T-helper 17 cell (primary cell): ENCODE results near the gene ADARB2. TPM values are rescaled to one million over a fixed set of nuclear protein-coding genes. Genes with fewer than 3 reads are reported as not detected.

Experiments
- ATAC-seq: fragments of 150-1000 bp; cut with Tn5 transposase; 2 replicates; pipeline ENCODE4 v1.10.0; 2021; ENCODE audit warnings: mild to moderate bottlenecking, moderate library complexity
- DNase-seq, 3 donors: peaks; one replicate each; pipeline versions ENCODE4 v3.0.0 to v3.0.0-alpha.2; 2020 to 2021
- H3K9me3 ChIP-seq: one replicate; pipeline ENCODE4 v1.7.0; 2013; ENCODE audit warnings: low read length, mild to moderate bottlenecking; ENCODE audit not compliant: control insufficient read depth, poor library complexity, severe bottlenecking
- H3K27ac Mint-ChIP-seq: one replicate; pipeline ENCODE4 v1.8.0; 2022; ENCODE audit warnings: mild to moderate bottlenecking, moderate library complexity, mixed read lengths
- H3K27me3 Mint-ChIP-seq: one replicate; pipeline ENCODE4 v1.8.0; 2022; ENCODE audit warnings: mixed read lengths
- H3K36me3 Mint-ChIP-seq: one replicate; pipeline ENCODE4 v1.8.0; 2022; ENCODE audit warnings: low read depth, mixed read lengths
- H3K4me1 Mint-ChIP-seq: one replicate; pipeline ENCODE4 v1.8.0; 2022; ENCODE audit warnings: mild to moderate bottlenecking, mixed read lengths
- H3K4me3 Mint-ChIP-seq: one replicate; pipeline ENCODE4 v1.8.0; 2022; ENCODE audit warnings: mild to moderate bottlenecking, moderate library complexity, mixed read lengths
- total RNA-seq, 4 donors: library from RNA in 2 of 4; stranded (reverse) in 2 of 4; gene quantifications; one replicate each; pipeline ENCODE4 v1.2.3 and lab custom pipeline; 2022 to 2026

ADARB2 gene
- total RNA-seq, 2 donors from 2014 or later = 0.18 TPM; not detected in 1

DNA sequence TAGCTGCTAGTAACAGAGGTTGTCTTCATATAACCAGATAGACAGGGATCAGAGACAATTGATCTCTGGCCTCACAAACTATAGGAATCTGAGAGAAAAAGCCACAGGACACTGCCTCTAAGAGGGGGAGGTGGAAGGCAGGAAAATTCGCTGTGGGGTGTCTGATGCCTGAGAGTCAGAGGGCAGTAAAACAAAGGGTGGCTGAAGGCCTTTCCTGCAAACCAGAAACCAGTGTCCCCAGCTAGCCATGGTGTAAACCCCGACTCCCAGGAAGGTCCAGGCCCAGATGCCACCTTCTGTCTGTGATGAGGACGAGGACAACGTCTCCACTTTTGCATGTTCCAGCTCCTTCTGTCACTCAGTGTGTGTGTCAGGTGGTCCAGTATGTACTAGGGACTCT lies 215.1 kb downstream of the ADARB2 start:
- no peaks in the 10 kb centered on the region for H3K9me3 ChIP-seq
- ATAC-seq = no peak
- Mint-ChIP-seq H3K4me3 (no peak overlapping the region), H3K36me3 (no peaks in the 10 kb centered on the region), H3K27ac (no peak overlapping the region), H3K27me3 (peaks cover 22% of the 10 kb centered on the region), H3K4me1 (no peaks in the 10 kb centered on the region)
- no peak for DNase-seq

DNA sequence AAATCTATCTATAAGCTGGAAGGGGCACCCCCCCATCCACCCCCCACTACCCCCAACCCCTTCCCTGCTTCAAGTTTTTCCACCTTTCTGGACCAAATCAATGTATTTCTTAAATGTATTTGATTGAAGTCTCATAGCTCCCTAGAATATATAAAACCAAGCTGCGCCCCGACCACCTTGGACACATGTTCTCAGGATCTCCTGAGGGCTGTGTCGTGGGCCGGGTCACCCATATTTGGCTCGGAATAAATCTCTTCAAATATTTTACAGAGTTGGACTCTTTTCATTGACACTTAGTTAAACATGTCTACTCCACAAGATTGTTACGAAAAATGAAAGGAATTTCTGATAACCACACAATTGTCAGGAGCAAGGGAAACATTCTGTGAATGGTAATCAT lies 215.6 kb downstream of the ADARB2 start:
- no peak for DNase-seq
- no peak for ATAC-seq
- no peaks in the 10 kb centered on the region for H3K36me3 Mint-ChIP-seq
- no peaks in the 10 kb centered on the region for H3K9me3 ChIP-seq
- peak overlapping the region; percentile 41 for H3K4me3 Mint-ChIP-seq
- no peaks in the 10 kb centered on the region for H3K4me1 Mint-ChIP-seq
- H3K27me3 Mint-ChIP-seq = peaks cover 21% of the 10 kb centered on the region
- no peak overlapping the region for H3K27ac Mint-ChIP-seq

DNA sequence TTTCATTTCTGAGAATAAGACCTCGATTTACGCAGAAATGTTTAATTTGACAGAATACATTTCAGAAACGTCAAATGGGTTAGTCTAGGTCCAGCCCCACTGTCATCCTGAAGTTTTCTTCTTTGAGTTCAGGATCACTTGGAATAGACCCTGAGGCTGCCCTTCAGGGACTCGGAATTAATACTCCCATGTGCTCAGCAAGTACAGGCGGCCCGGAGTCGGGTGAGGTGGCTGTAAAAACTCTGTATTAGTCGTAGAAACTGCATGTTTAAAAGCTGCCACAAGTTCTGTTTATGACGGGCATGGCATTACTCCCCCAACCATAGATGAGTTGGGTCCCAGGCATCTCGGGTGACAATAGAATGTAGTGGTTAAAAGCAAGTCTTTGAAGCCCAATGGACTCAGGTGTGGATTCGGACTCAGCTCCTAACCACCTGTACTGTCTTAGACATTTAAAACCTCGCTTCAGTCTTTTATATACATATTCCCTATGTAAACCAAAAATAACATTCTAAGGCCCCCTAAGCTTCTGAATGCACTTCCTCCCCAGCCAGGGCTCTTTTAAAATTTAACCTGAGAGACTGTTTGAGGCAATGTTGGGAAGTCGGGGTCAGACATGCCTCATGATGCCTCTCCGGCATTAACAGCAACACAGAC lies 216.3 kb downstream of the ADARB2 start:
- DNase-seq (no peak), ATAC-seq (no peak)
- Mint-ChIP-seq H3K27ac (no peak overlapping the region), H3K4me3 (no peak overlapping the region), H3K36me3 (no peaks in the 10 kb centered on the region), H3K27me3 (peaks cover 26% of the 10 kb centered on the region), H3K4me1 (no peaks in the 10 kb centered on the region)
- no peaks in the 10 kb centered on the region for H3K9me3 ChIP-seq

DNA sequence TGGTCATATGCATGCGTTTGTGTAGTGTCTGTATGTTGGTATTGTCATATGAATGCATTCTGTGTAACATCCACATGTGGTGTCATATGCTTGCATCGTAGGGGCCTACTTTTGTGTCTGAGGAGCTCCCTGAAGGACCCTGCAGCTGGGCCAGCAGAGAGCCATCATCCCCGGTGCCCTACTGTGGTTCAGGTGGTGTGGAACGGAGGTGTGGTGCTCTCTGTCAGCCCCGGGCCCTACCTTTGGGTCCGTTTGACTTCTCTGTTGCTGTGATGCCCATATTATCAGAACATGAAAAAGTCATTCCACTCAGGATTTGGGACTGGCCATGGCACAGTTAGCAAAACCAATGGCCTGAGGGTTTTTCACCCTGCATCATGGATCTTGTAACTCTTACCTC lies 217.9 kb downstream of the ADARB2 start:
- H3K4me3 Mint-ChIP-seq = no peak overlapping the region
- DNase-seq (no peak), ATAC-seq (no peak)
- no peaks in the 10 kb centered on the region for H3K36me3 Mint-ChIP-seq
- no peak overlapping the region for H3K27ac Mint-ChIP-seq
- H3K27me3 Mint-ChIP-seq = peaks cover 30% of the 10 kb centered on the region
- no peaks in the 10 kb centered on the region for H3K9me3 ChIP-seq
- H3K4me1 Mint-ChIP-seq = no peaks in the 10 kb centered on the region

DNA sequence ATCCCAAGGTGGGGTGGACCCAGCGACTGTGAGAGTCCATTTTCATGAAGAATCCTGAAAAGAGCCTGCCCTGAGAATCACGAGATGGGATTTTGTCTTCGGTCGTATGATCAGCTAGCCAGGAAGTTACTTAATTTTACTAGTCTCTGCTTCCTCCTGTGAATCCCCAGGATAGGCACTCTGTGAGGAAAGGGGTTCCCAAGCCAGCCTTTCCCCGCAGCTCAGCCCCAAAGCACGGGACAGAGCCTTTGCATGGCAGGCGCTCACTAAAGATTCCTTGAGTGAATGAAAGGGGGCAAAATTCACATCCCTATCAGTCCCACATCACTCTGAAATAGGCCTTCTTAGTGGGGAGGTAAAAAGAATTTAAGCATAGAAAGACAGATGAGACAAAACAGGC lies 219.6 kb downstream of the ADARB2 start:
- ATAC-seq (no peak), DNase-seq (no peak)
- H3K4me3 Mint-ChIP-seq = no peak overlapping the region
- H3K9me3 ChIP-seq = no peaks in the 10 kb centered on the region
- peaks cover 27% of the 10 kb centered on the region for H3K27me3 Mint-ChIP-seq
- no peak overlapping the region for H3K27ac Mint-ChIP-seq
- H3K36me3 Mint-ChIP-seq = no peaks in the 10 kb centered on the region
- no peaks in the 10 kb centered on the region for H3K4me1 Mint-ChIP-seq

- no peak for DNase-seq
- Mint-ChIP-seq H3K4me3 (no peak overlapping the region), H3K36me3 (no peaks in the 10 kb centered on the region), H3K27ac (no peak overlapping the region), H3K4me1 (no peaks in the 10 kb centered on the region), H3K27me3 (peaks cover 26% of the 10 kb centered on the region)
- H3K9me3 ChIP-seq = no peaks in the 10 kb centered on the region
- no peak for ATAC-seq
These were observed 220.7 kb downstream of the ADARB2 start for GRCh38 chr10:1516492-1517165.

DNA sequence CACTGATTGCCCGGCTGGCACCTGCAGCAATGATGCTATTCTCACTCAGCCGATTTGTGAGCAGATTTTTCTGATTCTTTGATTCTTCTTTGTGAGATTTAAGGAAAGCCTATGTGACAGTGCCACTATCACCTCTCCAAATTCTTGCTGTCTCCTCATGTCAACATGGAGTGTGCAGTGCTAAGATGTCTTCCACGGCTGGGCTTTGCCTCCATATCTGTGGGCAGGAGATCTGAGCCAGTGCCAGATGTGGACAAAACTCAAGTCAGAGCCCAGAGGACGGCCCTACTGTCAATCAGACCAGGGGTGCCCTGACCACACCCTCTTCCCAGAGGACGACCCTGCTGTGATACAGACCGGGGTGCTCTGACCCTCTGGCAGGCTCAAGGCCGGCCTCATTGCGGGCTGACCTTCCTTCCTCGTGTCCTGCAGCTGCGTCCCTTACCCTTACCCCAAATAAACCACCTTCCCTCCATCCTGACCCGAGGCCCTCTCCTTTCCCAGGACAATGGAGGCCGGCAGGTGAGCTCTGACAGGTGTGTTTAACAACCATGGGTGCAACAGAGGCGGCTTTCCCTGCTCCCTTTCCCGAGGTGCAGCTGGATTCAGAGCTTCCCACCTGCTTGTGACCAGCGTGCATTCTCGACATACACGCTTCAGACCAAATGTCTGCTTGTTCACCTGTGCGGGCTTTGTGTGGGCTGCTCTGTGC lies 221.4 kb downstream of the ADARB2 start:
- Mint-ChIP-seq H3K27me3 (peaks cover 24% of the 10 kb centered on the region), H3K4me1 (no peaks in the 10 kb centered on the region), H3K36me3 (no peaks in the 10 kb centered on the region), H3K4me3 (no peak overlapping the region), H3K27ac (no peak overlapping the region)
- no peak for DNase-seq
- H3K9me3 ChIP-seq = no peaks in the 10 kb centered on the region
- ATAC-seq = no peak

GRCh38 chr10:1515121-1515779 lies 222.1 kb downstream of the ADARB2 start:
- no peaks in the 10 kb centered on the region for H3K36me3 Mint-ChIP-seq
- no peak overlapping the region for H3K4me3 Mint-ChIP-seq
- no peak overlapping the region for H3K27ac Mint-ChIP-seq
- H3K4me1 Mint-ChIP-seq = no peaks in the 10 kb centered on the region
- DNase-seq (no peak), ATAC-seq (no peak)
- H3K9me3 ChIP-seq = no peaks in the 10 kb centered on the region
- H3K27me3 Mint-ChIP-seq = peaks cover 24% of the 10 kb centered on the region

- no peaks in the 10 kb centered on the region for H3K9me3 ChIP-seq
- ATAC-seq (no peak), DNase-seq (no peak)
- H3K27me3 Mint-ChIP-seq = peaks cover 24% of the 10 kb centered on the region
- no peak overlapping the region for H3K4me3 Mint-ChIP-seq
- no peak overlapping the region for H3K27ac Mint-ChIP-seq
- no peaks in the 10 kb centered on the region for H3K36me3 Mint-ChIP-seq
- no peaks in the 10 kb centered on the region for H3K4me1 Mint-ChIP-seq
These were observed 222.6 kb downstream of the ADARB2 start for GRCh38 chr10:1514681-1515080.

DNA sequence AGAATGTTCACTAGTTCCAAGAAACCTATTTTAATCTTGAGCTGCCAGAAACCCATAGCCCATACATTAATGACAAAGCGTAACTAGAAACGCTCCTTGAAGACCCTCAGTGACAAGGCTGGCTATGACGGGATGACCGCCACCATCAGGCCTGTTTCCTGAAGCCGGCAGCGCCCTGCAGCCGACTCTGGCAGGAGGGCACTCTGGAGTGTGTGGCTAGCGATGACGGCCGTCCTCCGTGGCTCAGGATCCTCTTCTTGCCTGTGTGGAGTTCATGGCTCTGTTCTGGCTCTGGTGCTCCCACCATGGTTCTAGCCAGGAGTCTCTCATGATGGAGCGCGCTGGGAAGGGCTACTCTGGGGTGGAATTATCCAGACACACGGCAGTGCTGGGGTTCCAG lies 224.1 kb downstream of the ADARB2 start:
- no peaks in the 10 kb centered on the region for H3K9me3 ChIP-seq
- Mint-ChIP-seq H3K4me1 (no peaks in the 10 kb centered on the region), H3K4me3 (no peak overlapping the region), H3K36me3 (no peaks in the 10 kb centered on the region), H3K27ac (no peak overlapping the region), H3K27me3 (peaks cover 28% of the 10 kb centered on the region)
- DNase-seq = no peak
- ATAC-seq = no peak

GRCh38 chr10:1509011-1509530 lies 228.3 kb downstream of the ADARB2 start:
- no peak for DNase-seq
- no peaks in the 10 kb centered on the region for H3K9me3 ChIP-seq
- no peak for ATAC-seq
- no peaks in the 10 kb centered on the region for H3K36me3 Mint-ChIP-seq
- no peak overlapping the region for H3K4me3 Mint-ChIP-seq
- peaks cover 14% of the 10 kb centered on the region for H3K27me3 Mint-ChIP-seq
- H3K4me1 Mint-ChIP-seq = no peaks in the 10 kb centered on the region
- H3K27ac Mint-ChIP-seq = no peak overlapping the region

DNA sequence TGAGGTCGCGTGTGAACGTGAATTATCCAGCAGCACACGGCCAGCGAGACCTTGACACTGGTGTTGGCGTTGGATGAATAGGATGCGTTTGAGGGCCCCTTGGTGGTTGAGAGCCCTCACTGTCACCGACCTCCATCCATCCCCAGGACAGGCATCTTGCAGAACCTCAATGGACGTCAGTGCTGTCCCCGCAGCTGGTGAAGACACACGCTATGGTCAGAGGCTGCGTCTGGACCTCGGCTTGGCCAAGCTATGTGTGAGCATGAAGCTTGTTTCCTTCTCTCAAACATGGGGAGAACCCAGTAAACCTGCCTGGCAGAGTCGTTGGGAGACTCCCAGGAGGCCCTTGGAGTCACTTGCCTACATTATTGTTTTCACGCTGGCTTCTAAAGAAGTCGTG lies 229.2 kb downstream of the ADARB2 start:
- no peak overlapping the region for H3K4me3 Mint-ChIP-seq

DNA sequence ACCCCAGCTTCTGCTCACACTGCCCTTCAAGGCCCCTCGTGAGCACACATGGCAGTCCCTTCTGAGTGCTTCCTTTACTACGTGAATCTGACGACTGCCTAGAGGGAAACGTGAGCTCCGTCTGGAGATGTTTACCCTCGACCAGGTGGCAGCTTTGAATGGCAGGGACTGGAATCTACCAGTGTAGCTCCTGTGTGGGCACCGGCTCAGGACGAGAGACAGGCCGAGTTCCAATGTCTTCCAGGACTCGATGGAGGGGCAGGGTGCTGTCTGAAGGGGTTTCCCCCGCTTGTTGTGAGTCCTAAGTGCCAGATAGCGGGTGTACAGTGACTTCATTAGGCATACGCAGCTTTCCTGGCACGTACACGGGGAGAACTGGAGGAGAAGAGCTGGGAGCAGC lies 229.9 kb downstream of the ADARB2 start:
- Mint-ChIP-seq H3K27me3 (peaks cover 11% of the 10 kb centered on the region), H3K27ac (no peak overlapping the region), H3K4me1 (no peaks in the 10 kb centered on the region), H3K36me3 (no peaks in the 10 kb centered on the region), H3K4me3 (no peak overlapping the region)
- no peak for DNase-seq
- no peak for ATAC-seq
- H3K9me3 ChIP-seq = no peaks in the 10 kb centered on the region

More for the DNA sequence above, 229.2 kb downstream of the ADARB2 start:
- no peak for ATAC-seq
- H3K27ac Mint-ChIP-seq = no peak overlapping the region
- H3K4me1 Mint-ChIP-seq = no peaks in the 10 kb centered on the region
- DNase-seq = no peak
- no peaks in the 10 kb centered on the region for H3K36me3 Mint-ChIP-seq
- H3K27me3 Mint-ChIP-seq = peaks cover 14% of the 10 kb centered on the region
- no peaks in the 10 kb centered on the region for H3K9me3 ChIP-seq
